Vagina (tissue), 2 donors: Measurements from ENCODE around the gene SH3BGR. TPM values are rescaled to one million over a fixed set of nuclear protein-coding genes. Genes with fewer than 3 reads are reported as not detected.

Experiments used
- DNase-seq, 2 donors: peaks; one replicate each; pipeline ENCODE4 v3.0.0-alpha.2; 2017; ENCODE audit errors: extremely low spot score in 2 of 2
- H3K27ac ChIP-seq: fragments of 200-600 bp; sonication (generic); one replicate; pipeline ENCODE4 v1.5.1; 2019
- H3K27me3 ChIP-seq: fragments of 200-600 bp; sonication (generic); one replicate; pipeline ENCODE4 v1.5.1; 2019
- H3K36me3 ChIP-seq, 2 donors: fragments of 200-600 bp; sonication (generic); one replicate each; pipeline ENCODE4 v1.5.1; 2017 to 2019
- H3K4me1 ChIP-seq: fragments of 200-600 bp; sonication (generic); one replicate; pipeline ENCODE4 v1.5.1; 2019
- H3K4me3 ChIP-seq, 2 donors: fragments of 200-600 bp; sonication (generic); 1 replicate in 1 of 2; 2 replicates in 1 of 2; pipeline ENCODE4 v1.5.1; 2016 to 2019
- H3K9me3 ChIP-seq: fragments of 200-600 bp; sonication (generic); one replicate; pipeline ENCODE4 v1.5.1; 2019
- CTCF ChIP-seq, 3 experiments: fragments of 450-650 bp in 2 of 3; fragments of 200-600 bp in 1 of 3; sonication (generic) in 1 of 3; IDR thresholded peaks; one replicate each; pipeline ENCODE4 v1.5.1; 2017 to 2019; ENCODE audit warnings: antibody characterized with exemption in 3 of 3, mild to moderate bottlenecking in 2 of 3, moderate library complexity in 2 of 3
- POLR2A ChIP-seq, 2 donors: fragments of 450-650 bp; IDR thresholded peaks; one replicate each; pipeline ENCODE4 v1.6.1; 2017; ENCODE audit warnings: antibody characterized with exemption in 2 of 2, mild to moderate bottlenecking in 2 of 2, moderate library complexity in 2 of 2
- POLR2AphosphoS5 ChIP-seq, 2 donors: sonication (generic); formaldehyde crosslinking; IDR thresholded peaks; one replicate each; pipeline ENCODE4 v1.9.0; 2017; ENCODE audit warnings: antibody characterized with exemption in 2 of 2, mild to moderate bottlenecking in 2 of 2, low read depth in 1 of 2; ENCODE audit not compliant: insufficient read depth in 1 of 2
- intact Hi-C: fragments of 100-400 bp; cut with DNase I; formaldehyde crosslinking; loops from one replicate; pipeline ENCODE4 v1.15.1; 2023
- total RNA-seq: library from RNA; depleted of rRNA; stranded (reverse); fragments of >200 nt; gene quantifications from one replicate; pipeline ENCODE4 v1.2.3, GENCODE V29; 2016

The SH3BGR gene
- total RNA-seq, 1 donor from 2014 or later = 1.2 TPM

- TF ChIP-seq POLR2A (IDR thresholded peaks at IDR 0.05) (no peak), POLR2AphosphoS5 (IDR thresholded peaks at IDR 0.05; ENCODE audit: insufficient read depth in 1 of 2, low read depth in 1 of 2) (no peak), CTCF (IDR thresholded peaks at IDR 0.05) (no peak)
- no peak for DNase-seq
- H3K4me1 ChIP-seq = peaks cover 12% of the 10 kb centered on the region
- no peak overlapping the region for H3K27ac ChIP-seq
- no peaks in the 10 kb centered on the region for H3K9me3 ChIP-seq
- intact Hi-C loops = no loop called here
- H3K4me3 ChIP-seq = no peak overlapping the region
- H3K36me3 ChIP-seq = no peaks in the 10 kb centered on the region
- no peaks in the 10 kb centered on the region for H3K27me3 ChIP-seq
Measured at GRCh38 chr21:39531064-39531463, 79.3 kb downstream of the SH3BGR start.

GRCh38 chr21:39531840-39532239 lies 80.1 kb downstream of the SH3BGR start:
- Histone ChIP-seq H3K4me1 (peaks cover 12% of the 10 kb centered on the region), H3K9me3 (no peaks in the 10 kb centered on the region), H3K36me3 (no peaks in the 10 kb centered on the region), H3K4me3 (no peak overlapping the region), H3K27me3 (no peaks in the 10 kb centered on the region), H3K27ac (no peak overlapping the region)
- no peak for DNase-seq
- intact Hi-C loops = no loop called here
- no peak for TF ChIP-seq CTCF (IDR thresholded peaks at IDR 0.05)
- no peak for TF ChIP-seq POLR2A (IDR thresholded peaks at IDR 0.05)
- TF ChIP-seq POLR2AphosphoS5 (IDR thresholded peaks at IDR 0.05; ENCODE audit: insufficient read depth in 1 of 2, low read depth in 1 of 2) = no peak

GRCh38 chr21:39533545-39534380 lies 82.0 kb downstream of the SH3BGR start:
- intact Hi-C loops = no loop called here
- Histone ChIP-seq H3K4me1 (peaks cover 1% of the 10 kb centered on the region), H3K27ac (no peak overlapping the region), H3K27me3 (no peaks in the 10 kb centered on the region), H3K9me3 (no peaks in the 10 kb centered on the region), H3K36me3 (no peaks in the 10 kb centered on the region), H3K4me3 (no peak overlapping the region)
- TF ChIP-seq CTCF (IDR thresholded peaks at IDR 0.05) = no peak
- TF ChIP-seq POLR2A (IDR thresholded peaks at IDR 0.05) = no peak
- no peak for TF ChIP-seq POLR2AphosphoS5 (IDR thresholded peaks at IDR 0.05; ENCODE audit: insufficient read depth in 1 of 2, low read depth in 1 of 2)
- DNase-seq = no peak

GRCh38 chr21:39535646-39536437 lies 84.1 kb downstream of the SH3BGR start:
- no peaks in the 10 kb centered on the region for H3K9me3 ChIP-seq
- no peak overlapping the region for H3K4me3 ChIP-seq
- no peak for TF ChIP-seq POLR2A (IDR thresholded peaks at IDR 0.05)
- TF ChIP-seq CTCF (IDR thresholded peaks at IDR 0.05) = no peak
- TF ChIP-seq POLR2AphosphoS5 (IDR thresholded peaks at IDR 0.05; ENCODE audit: insufficient read depth in 1 of 2, low read depth in 1 of 2) = no peak
- no peak for DNase-seq
- H3K27ac ChIP-seq = no peak overlapping the region
- no peaks in the 10 kb centered on the region for H3K36me3 ChIP-seq
- no peaks in the 10 kb centered on the region for H3K27me3 ChIP-seq
- H3K4me1 ChIP-seq = no peaks in the 10 kb centered on the region
- intact Hi-C loops = no loop called here
